Fibroblast of peridontal ligament (primary cell): ENCODE measurements around the gene EIF5AL1.
A peak's percentile ranks its signal among the peaks of the same experiment; 100 is the strongest.
"Not testable (repeated sequence)": the region's sequence is repeated elsewhere in the genome, so short reads cannot be mapped to it uniquely, and the experiment has no call there.

Experiments
- DNase-seq: peaks from one replicate; pipeline ENCODE4 v3.0.0-alpha.2; 2010; ENCODE audit errors: extremely low read depth

Gene EIF5AL1

GRCh38 chr10:79487296-79488194 lies 24.8 kb upstream of the EIF5AL1 start:
- DNase-seq, result peak; percentile 49

GRCh38 chr10:79488336-79488735 lies 24.0 kb upstream of the EIF5AL1 start:
- peak; percentile 93 for DNase-seq

GRCh38 chr10:79488870-79489269 lies 23.5 kb upstream of the EIF5AL1 start:
- no peak for DNase-seq

GRCh38 chr10:79490400-79491142 lies 21.8 kb upstream of the EIF5AL1 start:
- no peak for DNase-seq

- DNase-seq, result no peak
These were observed 21.0 kb upstream of the EIF5AL1 start for GRCh38 chr10:79491143-79491835.

GRCh38 chr10:79492256-79492655 lies 20.1 kb upstream of the EIF5AL1 start:
- DNase-seq, result no peak

- no peak for DNase-seq
These were observed 19.5 kb upstream of the EIF5AL1 start for GRCh38 chr10:79492839-79493238.

GRCh38 chr10:79493806-79494205 lies 18.5 kb upstream of the EIF5AL1 start:
- DNase-seq, result no peak

GRCh38 chr10:79494871-79495705 lies 17.2 kb upstream of the EIF5AL1 start:
- DNase-seq, result no peak

- DNase-seq, result no peak
These were observed 16.5 kb upstream of the EIF5AL1 start for GRCh38 chr10:79495791-79496190.

- peak; percentile 27 for DNase-seq
These were observed 15.4 kb upstream of the EIF5AL1 start for GRCh38 chr10:79496896-79497295.

GRCh38 chr10:79498291-79498829 lies 14.0 kb upstream of the EIF5AL1 start:
- no peak for DNase-seq

GRCh38 chr10:79502561-79503309 lies 9.6 kb upstream of the EIF5AL1 start:
- no peak for DNase-seq

- not testable (repeated sequence) for DNase-seq
These were observed 8.5 kb upstream of the EIF5AL1 start for GRCh38 chr10:79503787-79504186.

GRCh38 chr10:79504483-79504882 lies 7.8 kb upstream of the EIF5AL1 start:
- DNase-seq, result not testable (repeated sequence)

GRCh38 chr10:79505328-79505727 lies 7.0 kb upstream of the EIF5AL1 start:
- DNase-seq, result not testable (repeated sequence)

GRCh38 chr10:79505829-79506228 lies 6.5 kb upstream of the EIF5AL1 start:
- no peak for DNase-seq

GRCh38 chr10:79507440-79508167 lies 4.7 kb upstream of the EIF5AL1 start:
- no peak for DNase-seq

GRCh38 chr10:79508245-79508644 lies 4.1 kb upstream of the EIF5AL1 start:
- not testable (repeated sequence) for DNase-seq
